IMR-90 (cell line): ENCODE results near the gene HEYL. TPM values are rescaled to one million over a fixed set of nuclear protein-coding genes. Genes with fewer than 3 reads are reported as not detected.

Experiments used
- ATAC-seq: fragments of 200-7000 bp; cut with Tn5 transposase; 2 replicates; pipeline ENCODE4 v1.9.1; 2020; ENCODE audit warnings: low read depth, mild to moderate bottlenecking, moderate library complexity
- BruUV-seq: library from RNA; stranded (reverse); fragments of 400-500 nt; replicated peaks from 2 replicates; lab custom pipeline; 2021; lab: Mats Ljungman, UMichigan
- CTCF ChIA-PET: fragments of 300-600 bp; formaldehyde crosslinking; extraction: SDS; loops from one replicate; lab custom pipeline; 2021; ENCODE audit warnings: antibody characterized with exemption; lab: Yijun Ruan, JAX
- POLR2A ChIA-PET: fragments of 300-600 bp; sonication (Branson Sonifier 250); formaldehyde crosslinking; loops from one replicate; lab custom pipeline; 2022; ENCODE audit warnings: antibody characterized with exemption; ENCODE audit not compliant: unreplicated experiment; lab: Charles Lee
- DNase-seq: peaks from one replicate; pipeline ENCODE4 v3.0.0; 2013
- H2AFZ ChIP-seq: replicated peaks from 2 replicates; pipeline ENCODE3; 2013; ENCODE audit warnings: low read length, mild to moderate bottlenecking; ENCODE audit not compliant: poor library complexity
- H2AK5ac ChIP-seq: 2 replicates; pipeline ENCODE4 v1.6.1; 2013; ENCODE audit warnings: low read depth, low read length, inconsistent platforms
- H2AK9ac ChIP-seq: replicated peaks from 2 replicates; pipeline ENCODE3; 2013; ENCODE audit warnings: mild to moderate bottlenecking, low read depth, low read length, moderate library complexity; ENCODE audit not compliant: poor library complexity
- H2BK120ac ChIP-seq: 2 replicates; pipeline ENCODE4 v1.6.1; 2013; ENCODE audit warnings: low read depth, low read length, inconsistent platforms
- H2BK15ac ChIP-seq: 3 replicates; pipeline ENCODE4 v1.6.1; 2013; ENCODE audit warnings: low read depth, low read length, inconsistent platforms
- H2BK20ac ChIP-seq: 2 replicates; pipeline ENCODE4 v1.6.1; 2013; ENCODE audit warnings: low read depth, mild to moderate bottlenecking, inconsistent platforms, low read length, moderate library complexity
- H2BK5ac ChIP-seq: 2 replicates; pipeline ENCODE4 v1.6.1; 2013; ENCODE audit warnings: mild to moderate bottlenecking, low read depth, low read length, inconsistent platforms; ENCODE audit not compliant: poor library complexity, severe bottlenecking
- H3K14ac ChIP-seq: replicated peaks from 2 replicates; pipeline ENCODE4 v1.6.1; 2013; ENCODE audit warnings: low read depth, low read length, inconsistent platforms
- H3K18ac ChIP-seq: 2 replicates; pipeline ENCODE4 v1.6.1; 2013; ENCODE audit warnings: low read depth, low read length, control low read depth
- H3K23ac ChIP-seq: 2 replicates; pipeline ENCODE4 v1.6.1; 2013; ENCODE audit warnings: low read depth, low read length, inconsistent platforms
- H3K27ac ChIP-seq: 2 replicates; pipeline ENCODE4 v1.5.1; 2013; ENCODE audit warnings: mild to moderate bottlenecking, control low read depth, low read length; ENCODE audit not compliant: insufficient read depth
- H3K27me3 ChIP-seq: 2 replicates; pipeline ENCODE4 v1.6.1; 2013; ENCODE audit warnings: low read length; ENCODE audit not compliant: control insufficient read depth, insufficient read depth
- H3K36me3 ChIP-seq: 2 replicates; pipeline ENCODE4 v1.6.1; 2013; ENCODE audit warnings: low read length, mixed read lengths; ENCODE audit not compliant: control insufficient read depth, insufficient read depth
- H3K4ac ChIP-seq: 2 replicates; pipeline ENCODE4 v1.6.1; 2013; ENCODE audit warnings: low read depth, low read length, inconsistent platforms
- H3K4me1 ChIP-seq: 2 replicates; pipeline ENCODE4 v1.6.1; 2013; ENCODE audit warnings: low read length, mixed read lengths; ENCODE audit not compliant: control insufficient read depth, insufficient read depth
- H3K4me2 ChIP-seq: 2 replicates; pipeline ENCODE4 v1.6.1; 2013; ENCODE audit warnings: low read depth, mild to moderate bottlenecking, control low read depth, low read length, moderate library complexity
- H3K4me3 ChIP-seq: 2 replicates; pipeline ENCODE4 v1.5.1; 2013; ENCODE audit warnings: low read depth, mild to moderate bottlenecking, control low read depth, low read length, moderate library complexity; ENCODE audit not compliant: insufficient read depth
- H3K56ac ChIP-seq: 2 replicates; pipeline ENCODE4 v1.6.1; 2013; ENCODE audit warnings: low read length, inconsistent platforms; ENCODE audit not compliant: insufficient read depth; ENCODE audit errors: extremely low read depth
- H3K79me1 ChIP-seq, 2 experiments: 2 replicates each; pipeline ENCODE4 v1.6.1; 2013; ENCODE audit warnings: low read length in 2 of 2, inconsistent platforms in 1 of 2, low read depth in 1 of 2
- H3K9ac ChIP-seq: 2 replicates; pipeline ENCODE4 v1.6.1; 2013; ENCODE audit warnings: low read depth, low read length, control low read depth
- H3K9me1 ChIP-seq: 2 replicates; pipeline ENCODE4 v1.6.1; 2013; ENCODE audit warnings: low read length, inconsistent platforms; ENCODE audit not compliant: insufficient read depth
- H3K9me3 ChIP-seq: 2 replicates; pipeline ENCODE4 v1.6.1; 2013; ENCODE audit warnings: low read length; ENCODE audit not compliant: control insufficient read depth, insufficient read depth
- H4K20me1 ChIP-seq: 2 replicates; pipeline ENCODE4 v1.6.1; 2013; ENCODE audit warnings: low read length, inconsistent platforms; ENCODE audit not compliant: insufficient read depth
- H4K5ac ChIP-seq: 2 replicates; pipeline ENCODE4 v1.6.1; 2013; ENCODE audit warnings: mild to moderate bottlenecking, low read depth, low read length, control low read depth
- H4K8ac ChIP-seq, 2 experiments: 2 replicates each; pipeline ENCODE4 v1.6.1; 2013; ENCODE audit warnings: low read depth in 2 of 2, low read length in 2 of 2, control low read depth in 1 of 2, inconsistent platforms in 1 of 2
- H4K91ac ChIP-seq: 2 replicates; pipeline ENCODE4 v1.6.1; 2013; ENCODE audit warnings: low read depth, low read length, inconsistent platforms; ENCODE audit not compliant: insufficient read depth
- BHLHE40 ChIP-seq: fragments of 150-350 bp; IDR thresholded peaks from 2 replicates; pipeline ENCODE4 v1.6.1; 2016; ENCODE audit warnings: mild to moderate bottlenecking, low read depth, low read length
- CEBPB ChIP-seq: IDR thresholded peaks from 2 replicates; pipeline ENCODE4 v1.6.1; 2012; ENCODE audit warnings: low read depth, low read length, improper control_type of control experiment
- CHD1 ChIP-seq: IDR thresholded peaks from 2 replicates; pipeline ENCODE4 v1.6.1; 2012; ENCODE audit warnings: low read depth, low read length, improper control_type of control experiment
- CTCF ChIP-seq: conservative IDR thresholded peaks from 2 replicates; pipeline ENCODE4 v1.5.1; 2012; ENCODE audit warnings: mild to moderate bottlenecking, low read depth, low read length, improper control_type of control experiment
- ELK1 ChIP-seq: fragments of 150-350 bp; IDR thresholded peaks from 2 replicates; pipeline ENCODE4 v1.6.1; 2016; ENCODE audit warnings: low read depth, mild to moderate bottlenecking, low read length, moderate library complexity, borderline replicate concordance
- FOS ChIP-seq: fragments of 150-350 bp; IDR thresholded peaks from 2 replicates; pipeline ENCODE4 v1.6.1; 2016; ENCODE audit warnings: low read depth, low read length
- MAFK ChIP-seq: IDR thresholded peaks from 2 replicates; pipeline ENCODE4 v1.6.1; 2012; ENCODE audit warnings: low read depth, low read length, improper control_type of control experiment
- MAZ ChIP-seq: IDR thresholded peaks from 2 replicates; pipeline ENCODE4 v1.6.1; 2012; ENCODE audit warnings: low read depth, mild to moderate bottlenecking, low read length, improper control_type of control experiment, moderate library complexity, borderline replicate concordance
- MXI1 ChIP-seq: IDR thresholded peaks from 2 replicates; pipeline ENCODE4 v1.6.1; 2012; ENCODE audit warnings: low read depth, mild to moderate bottlenecking, low read length, moderate library complexity, borderline replicate concordance
- NFE2L2 ChIP-seq: fragments of 150-350 bp; IDR thresholded peaks from 2 replicates; pipeline ENCODE4 v1.6.1; 2016; ENCODE audit warnings: low read depth, mild to moderate bottlenecking, low read length
- POLR2A ChIP-seq: IDR thresholded peaks from 2 replicates; pipeline ENCODE4 v1.6.1; 2012; ENCODE audit warnings: mild to moderate bottlenecking, low read depth, low read length
- RAD21 ChIP-seq: IDR thresholded peaks from 2 replicates; pipeline ENCODE4 v1.6.1; 2012; ENCODE audit warnings: low read length, improper control_type of control experiment
- RCOR1 ChIP-seq: IDR thresholded peaks from 2 replicates; pipeline ENCODE4 v1.6.1; 2012; ENCODE audit warnings: mild to moderate bottlenecking, low read length, improper control_type of control experiment; ENCODE audit not compliant: insufficient replicate concordance
- RFX5 ChIP-seq: IDR thresholded peaks from 2 replicates; pipeline ENCODE4 v1.8.0; 2012; ENCODE audit warnings: low read depth, mild to moderate bottlenecking, low read length, moderate library complexity
- SMC3 ChIP-seq: fragments of 150-350 bp; IDR thresholded peaks from 2 replicates; pipeline ENCODE4 v1.6.1; 2016; ENCODE audit warnings: low read depth, mild to moderate bottlenecking, antibody characterized with exemption, low read length, moderate library complexity
- USF2 ChIP-seq: fragments of 150-350 bp; IDR thresholded peaks from 2 replicates; pipeline ENCODE4 v1.6.1; 2017; ENCODE audit warnings: mild to moderate bottlenecking, antibody characterized with exemption, low read length, low read depth
- WGBS, 2 experiments: methylation state at CpG; one replicate each; pipeline versions ENCODE4 v1.1.5 to v1.1.7; 2013; ENCODE audit warnings: missing lambda C conversion rate in 2 of 2; ENCODE audit not compliant: insufficient read length in 1 of 2; ENCODE audit errors: extremely low coverage in 2 of 2; 5-methylcytosine and 5-hydroxymethylcytosine counted together
- dilution Hi-C: fragments of 300-500 bp; cut with HindIII; formaldehyde crosslinking; loops from one replicate; pipeline ENCODE4 v1.14.3; 2018; ENCODE audit warnings: low sequenced_read_pairs; ENCODE audit not compliant: unreplicated experiment
- in situ Hi-C: fragments of 300-500 bp; cut with MboI; formaldehyde crosslinking; loops from 3 replicates; pipeline ENCODE4 v1.14.3; 2019; ENCODE audit warnings: low sequenced_read_pairs, inconsistent platforms, mixed read lengths
- intact Hi-C: fragments of 100-400 bp; cut with micrococcal nuclease; formaldehyde crosslinking; loops from 2 replicates; pipeline ENCODE4 v1.10.0; 2022
- polyA plus RNA-seq, 3 experiments: library from polyadenylated mRNA; depleted of rRNA; stranded (reverse); fragments of >200 nt; gene quantifications; 2 replicates each; pipeline ENCODE4 v1.2.3, GENCODE V29; 2012; ENCODE audit warnings: low replicate concordance in 1 of 3
- total RNA-seq: library from RNA; depleted of rRNA; stranded (reverse); fragments of >200 nt; gene quantifications from 2 replicates; pipeline ENCODE4 v1.2.3, GENCODE V29; 2012

Gene HEYL
- total and polyA plus RNA-seq, 2 of the 4 experiments (the other 2 are of a cell fraction): 0.02 TPM; not detected in 1

DNA sequence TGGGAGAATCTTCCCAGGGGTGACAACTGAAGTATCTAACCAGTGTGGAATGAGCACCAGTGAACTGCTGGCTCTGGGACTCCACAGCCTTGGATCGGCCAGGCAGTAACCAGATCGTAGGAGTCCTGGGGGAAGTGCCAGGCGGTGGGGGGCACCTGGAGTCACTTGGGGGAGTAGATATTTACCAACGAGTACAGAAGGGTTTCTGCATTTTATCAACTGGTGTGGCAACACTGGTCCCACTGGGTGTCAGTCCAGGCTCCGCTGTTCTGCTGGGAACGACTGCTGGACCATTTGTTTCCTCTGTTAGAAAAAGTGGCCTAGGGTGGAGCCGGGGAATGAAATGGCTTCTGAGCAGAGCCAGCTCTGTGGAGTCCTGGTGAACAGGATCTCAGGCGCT is 14.4 kb downstream of the HEYL start:
- in situ Hi-C loops: no loop called here
- Histone ChIP-seq H3K56ac (no peak overlapping the region), H4K20me1 (no peaks in the 10 kb centered on the region), H3K18ac (no peak overlapping the region), H2BK120ac (no peak overlapping the region), H4K8ac (no peak overlapping the region), H3K4me2 (no peak overlapping the region), H2AK9ac (no peak overlapping the region), H3K14ac (no peak overlapping the region), H3K23ac (no peak overlapping the region), H4K91ac (no peak overlapping the region), H2AFZ (no peak overlapping the region), H3K4ac (no peak overlapping the region), H2BK20ac (no peak overlapping the region), H3K9ac (no peak overlapping the region), H3K27ac (no peak overlapping the region), H2BK5ac (no peak overlapping the region), H3K36me3 (no peaks in the 10 kb centered on the region), H3K9me3 (0 out of 2 replicates have a peak, but pooled peaks cover 2% of the 10 kb centered on the region), H3K9me1 (no peaks in the 10 kb centered on the region), H2BK15ac (no peak overlapping the region), H3K79me1 (no peaks in the 10 kb centered on the region), H4K5ac (no peak overlapping the region), H2AK5ac (no peak overlapping the region), H3K4me3 (no peak overlapping the region), H3K4me1 (peaks cover 5% of the 10 kb centered on the region; the same call in 1 of the 2 replicates), H3K27me3 (peaks cover 28% of the 10 kb centered on the region)
- CTCF ChIA-PET: no interaction called here
- TF ChIP-seq POLR2A (no peak), NFE2L2 (no peak), BHLHE40 (no peak), SMC3 (no peak), RFX5 (no peak), RAD21 (no peak), CEBPB (no peak), USF2 (no peak), RCOR1 (no peak), FOS (no peak), MAZ (no peak), MAFK (no peak), CHD1 (no peak), ELK1 (no peak), CTCF (no peak), MXI1 (no peak)
- no TSS peak for BruUV-seq
- WGBS, 2 experiments: 10% methylated on average over 2 of the region's 8 CpGs; no CpG with 5 or more reads in 1 of the 2 experiments
- POLR2A ChIA-PET: no interaction called here
- intact Hi-C loops: no loop called here
- no peak for DNase-seq
- dilution Hi-C loops: no loop called here
- no peak for ATAC-seq
